Measurements from ENCODE around the gene EMID1. TPM values are rescaled to one million over a fixed set of nuclear protein-coding genes. Genes with fewer than 3 reads are reported as not detected.

The EMID1 gene
- total RNA-seq, 2 experiments from 2014 or later = 0.14 TPM; not detected in 1

- CTCF ChIA-PET = interaction anchor here (0.7 to 1.6 kb wide), 5 partner anchors 8 to 145 kb away, joined by 3 to 9 read pairs (median 3); no protein-coding TSS in a partner anchor
- H3K27me3 Mint-ChIP-seq = no peaks in the 10 kb centered on the region
- H3K36me3 Mint-ChIP-seq (ENCODE audit: low read depth) = peaks cover 41% of the 10 kb centered on the region
- no peak for ATAC-seq
- H3K27ac Mint-ChIP-seq = peak overlapping the region; percentile 90
- no peaks in the 10 kb centered on the region for H3K9me3 Mint-ChIP-seq
- intact Hi-C loops (cut with micrococcal nuclease) = no loop called here
- POLR2A ChIA-PET = interaction anchor here (0.6 to 4.6 kb wide), 10 partner anchors 9 to 357 kb away, joined by 3 to 29 read pairs (median 3); no protein-coding TSS in a partner anchor
- peak overlapping the region; percentile 85 for H3K4me3 Mint-ChIP-seq
- peaks cover 28% of the 10 kb centered on the region for H3K4me1 Mint-ChIP-seq (ENCODE audit: low read depth)
- TF ChIP-seq, protein P1, sequence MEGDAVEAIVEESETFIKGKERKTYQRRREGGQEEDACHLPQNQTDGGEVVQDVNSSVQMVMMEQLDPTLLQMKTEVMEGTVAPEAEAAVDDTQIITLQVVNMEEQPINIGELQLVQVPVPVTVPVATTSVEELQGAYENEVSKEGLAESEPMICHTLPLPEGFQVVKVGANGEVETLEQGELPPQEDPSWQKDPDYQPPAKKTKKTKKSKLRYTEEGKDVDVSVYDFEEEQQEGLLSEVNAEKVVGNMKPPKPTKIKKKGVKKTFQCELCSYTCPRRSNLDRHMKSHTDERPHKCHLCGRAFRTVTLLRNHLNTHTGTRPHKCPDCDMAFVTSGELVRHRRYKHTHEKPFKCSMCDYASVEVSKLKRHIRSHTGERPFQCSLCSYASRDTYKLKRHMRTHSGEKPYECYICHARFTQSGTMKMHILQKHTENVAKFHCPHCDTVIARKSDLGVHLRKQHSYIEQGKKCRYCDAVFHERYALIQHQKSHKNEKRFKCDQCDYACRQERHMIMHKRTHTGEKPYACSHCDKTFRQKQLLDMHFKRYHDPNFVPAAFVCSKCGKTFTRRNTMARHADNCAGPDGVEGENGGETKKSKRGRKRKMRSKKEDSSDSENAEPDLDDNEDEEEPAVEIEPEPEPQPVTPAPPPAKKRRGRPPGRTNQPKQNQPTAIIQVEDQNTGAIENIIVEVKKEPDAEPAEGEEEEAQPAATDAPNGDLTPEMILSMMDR (IDR thresholded peaks at IDR 0.05) = no peak
- DNase-seq = no peak
Measured at GRCh38 chr22:29266564-29267461, 61.1 kb downstream of the EMID1 start.

- ATAC-seq = no peak
Measured at GRCh38 chr22:29267462-29267857, 61.8 kb downstream of the EMID1 start.

GRCh38 chr22:29267858-29268510 lies 62.3 kb downstream of the EMID1 start, which contains the start of the genes EWSR1 and RHBDD3:
Gene EWSR1 (plus strand): TSS chr22:29268268. CDS start chr22:29268337, 69 bp downstream.
Gene RHBDD3 (minus strand): TSS chr22:29267981. CDS start chr22:29265626, 2,355 bp downstream.
- Mint-ChIP-seq H3K36me3 (ENCODE audit: low read depth) (peaks cover 53% of the 10 kb centered on the region), H3K9me3 (no peaks in the 10 kb centered on the region), H3K27ac (peak within 1 kb of the TSS; percentile 97), H3K27me3 (no peaks in the 10 kb centered on the region), H3K4me1 (ENCODE audit: low read depth) (peaks cover 40% of the 10 kb centered on the region), H3K4me3 (peak within 1 kb of the TSS; percentile 85)
- DNase-seq (peak; percentile 95), ATAC-seq (peak; percentile 88)
- intact Hi-C loops (cut with micrococcal nuclease) = no loop called here
- CTCF ChIA-PET = interaction anchor here (1.6 kb wide), 1 partner anchor 23 kb away, joined by 9 read pairs; no protein-coding TSS in a partner anchor
- TF ChIP-seq, protein P1 (IDR thresholded peaks at IDR 0.05) = no peak
- POLR2A ChIA-PET = interaction anchor here (0.5 to 4.6 kb wide), 15 partner anchors 9 to 795 kb away, joined by 3 to 29 read pairs (median 3); no protein-coding TSS in a partner anchor

More at GRCh38 chr22:29267462-29267857, 61.8 kb downstream of the EMID1 start:
- intact Hi-C loops (cut with micrococcal nuclease) = no loop called here
- Mint-ChIP-seq H3K27ac (peak overlapping the region; percentile 97), H3K4me3 (peak overlapping the region; percentile 85), H3K4me1 (ENCODE audit: low read depth) (peaks cover 35% of the 10 kb centered on the region), H3K27me3 (no peaks in the 10 kb centered on the region), H3K36me3 (ENCODE audit: low read depth) (peaks cover 48% of the 10 kb centered on the region), H3K9me3 (no peaks in the 10 kb centered on the region)
- DNase-seq = no peak
- TF ChIP-seq, protein P1 (IDR thresholded peaks at IDR 0.05) = no peak
- ChIA-PET CTCF (interaction anchor here (0.7 to 1.6 kb wide), 2 partner anchors 22 to 145 kb away, joined by 3 to 9 read pairs; no protein-coding TSS in a partner anchor), POLR2A (interaction anchor here (0.6 to 4.6 kb wide), 11 partner anchors 10 to 358 kb away, joined by 3 to 29 read pairs (median 3); no protein-coding TSS in a partner anchor)

- peak overlapping the region; percentile 85 for H3K4me3 Mint-ChIP-seq
- H3K9me3 Mint-ChIP-seq = no peaks in the 10 kb centered on the region
- peak; percentile 17 for ATAC-seq
- peaks cover 60% of the 10 kb centered on the region for H3K36me3 Mint-ChIP-seq (ENCODE audit: low read depth)
- peaks cover 47% of the 10 kb centered on the region for H3K4me1 Mint-ChIP-seq (ENCODE audit: low read depth)
- intact Hi-C loops (cut with micrococcal nuclease) = no loop called here
- TF ChIP-seq, protein P1 (IDR thresholded peaks at IDR 0.05) = no peak
- ChIA-PET CTCF (no interaction called here), POLR2A (interaction anchor here (0.5 to 4.6 kb wide), 9 partner anchors 8 to 796 kb away, joined by 3 to 29 read pairs (median 3); no protein-coding TSS in a partner anchor)
- peak overlapping the region; percentile 97 for H3K27ac Mint-ChIP-seq
- H3K27me3 Mint-ChIP-seq = no peaks in the 10 kb centered on the region
- peak; percentile 59 for DNase-seq
Measured at GRCh38 chr22:29268511-29269229, 63.0 kb downstream of the EMID1 start.

All from activated CD8-positive, alpha-beta T cell treated with anti-CD3 and anti-CD28 coated beads for 36 hours (primary cell).